OCI-LY7 (cell line): ENCODE results near the gene ZNF587B. TPM values are rescaled to one million over a fixed set of nuclear protein-coding genes. Genes with fewer than 3 reads are reported as not detected.
"Not testable (repeated sequence)": the region's sequence is repeated elsewhere in the genome, so short reads cannot be mapped to it uniquely, and the experiment has no call there.

Experiments
- BruUV-seq: library from RNA; stranded (reverse); fragments of 400-500 nt; replicated peaks from 2 replicates; lab custom pipeline; 2021; lab: Mats Ljungman, UMichigan
- CTCF ChIA-PET: fragments of 300-600 bp; sonication (Branson Sonifier 250); formaldehyde crosslinking; loops from one replicate; lab custom pipeline; 2022; ENCODE audit warnings: antibody characterized with exemption; ENCODE audit not compliant: unreplicated experiment; lab: Charles Lee
- POLR2A ChIA-PET: fragments of 300-600 bp; sonication (Branson Sonifier 250); formaldehyde crosslinking; loops from one replicate; lab custom pipeline; 2022; ENCODE audit warnings: antibody characterized with exemption; lab: Charles Lee
- DNase-seq: peaks from one replicate; pipeline ENCODE4 v3.0.0-alpha.2; 2015; ENCODE audit warnings: low spot score
- H2AFZ ChIP-seq: fragments of 200-600 bp; sonication (generic), shearing (Covaris generic); 2 replicates; pipeline ENCODE4 v1.6.1; 2014; ENCODE audit warnings: mild to moderate bottlenecking, antibody characterized with exemption, low read length, moderate library complexity
- H3K27ac ChIP-seq: fragments of 200-600 bp; sonication (generic); 2 replicates; pipeline ENCODE4 v1.5.1; 2014; ENCODE audit warnings: mixed run types, low read depth, mild to moderate bottlenecking, moderate library complexity, low read length, inconsistent platforms; ENCODE audit not compliant: poor library complexity, severe bottlenecking
- H3K36me3 ChIP-seq: fragments of 200-600 bp; sonication (generic); 2 replicates; pipeline ENCODE4 v1.6.1; 2014; ENCODE audit warnings: mild to moderate bottlenecking, antibody characterized with exemption, low read length, moderate library complexity, mixed read lengths; ENCODE audit not compliant: insufficient read depth
- H3K4me1 ChIP-seq: fragments of 200-600 bp; sonication (generic); 2 replicates; pipeline ENCODE4 v1.5.1; 2014; ENCODE audit warnings: mild to moderate bottlenecking, low read length; ENCODE audit not compliant: insufficient read depth, poor library complexity, severe bottlenecking
- H3K4me2 ChIP-seq: fragments of 200-600 bp; sonication (generic); 2 replicates; pipeline ENCODE4 v1.6.1; 2014; ENCODE audit warnings: mild to moderate bottlenecking, low read length
- H3K4me3 ChIP-seq: fragments of 200-600 bp; sonication (generic); 2 replicates; pipeline ENCODE4 v1.5.1; 2014; ENCODE audit warnings: mild to moderate bottlenecking, low read depth, low read length; ENCODE audit not compliant: poor library complexity, severe bottlenecking
- H3K79me2 ChIP-seq: fragments of 200-600 bp; sonication (generic); 2 replicates; pipeline ENCODE4 v1.6.1; 2016; ENCODE audit warnings: low read depth, mild to moderate bottlenecking, low read length, moderate library complexity, mixed read lengths; ENCODE audit not compliant: insufficient read depth
- H3K9me2 ChIP-seq: fragments of 200-600 bp; sonication (generic); 2 replicates; pipeline ENCODE4 v1.6.1; 2016; ENCODE audit warnings: mild to moderate bottlenecking, low read length, mixed read lengths; ENCODE audit not compliant: insufficient read depth
- H3K9me3 ChIP-seq: fragments of 200-600 bp; sonication (generic); 2 replicates; pipeline ENCODE4 v1.6.1; 2014; ENCODE audit warnings: mild to moderate bottlenecking, mixed run types, low read length, mixed read lengths
- H4K20me1 ChIP-seq: fragments of 200-600 bp; sonication (generic); 2 replicates; pipeline ENCODE4 v1.6.1; 2014; ENCODE audit warnings: mild to moderate bottlenecking, antibody characterized with exemption, low read length, moderate library complexity, mixed read lengths; ENCODE audit not compliant: insufficient read depth
- EZH2phosphoT487 ChIP-seq: fragments of 200-600 bp; sonication (generic); IDR thresholded peaks from 2 replicates; pipeline ENCODE4 v1.6.1; 2018; ENCODE audit warnings: low read depth, borderline replicate concordance, mild to moderate bottlenecking, mixed run types, antibody characterized with exemption, low read length, moderate library complexity, mixed read lengths
- intact Hi-C: fragments of 100-400 bp; cut with micrococcal nuclease; formaldehyde crosslinking; loops from one replicate; pipeline ENCODE4 v1.10.0; 2022; ENCODE audit not compliant: unreplicated experiment
- total RNA-seq, 2 experiments: library from RNA; depleted of rRNA in 1 of 2; stranded (reverse); fragments of >200 nt in 1 of 2; shearing (Covaris generic) in 1 of 2; gene quantifications; 2 replicates each; pipeline ENCODE4 v1.2.3, GENCODE V29; 2014 to 2022
- TF ChIP-seq, protein P1 (sequence below): fragments of 200-600 bp; sonication (generic); conservative IDR thresholded peaks from 2 replicates; pipeline ENCODE4 v1.5.1; 2014; ENCODE audit warnings: mild to moderate bottlenecking, antibody characterized with exemption, low read length, moderate library complexity, mixed read lengths

Gene ZNF587B
- total RNA-seq, 2 experiments from 2014 or later: 20.2 to 25.8 TPM

DNA sequence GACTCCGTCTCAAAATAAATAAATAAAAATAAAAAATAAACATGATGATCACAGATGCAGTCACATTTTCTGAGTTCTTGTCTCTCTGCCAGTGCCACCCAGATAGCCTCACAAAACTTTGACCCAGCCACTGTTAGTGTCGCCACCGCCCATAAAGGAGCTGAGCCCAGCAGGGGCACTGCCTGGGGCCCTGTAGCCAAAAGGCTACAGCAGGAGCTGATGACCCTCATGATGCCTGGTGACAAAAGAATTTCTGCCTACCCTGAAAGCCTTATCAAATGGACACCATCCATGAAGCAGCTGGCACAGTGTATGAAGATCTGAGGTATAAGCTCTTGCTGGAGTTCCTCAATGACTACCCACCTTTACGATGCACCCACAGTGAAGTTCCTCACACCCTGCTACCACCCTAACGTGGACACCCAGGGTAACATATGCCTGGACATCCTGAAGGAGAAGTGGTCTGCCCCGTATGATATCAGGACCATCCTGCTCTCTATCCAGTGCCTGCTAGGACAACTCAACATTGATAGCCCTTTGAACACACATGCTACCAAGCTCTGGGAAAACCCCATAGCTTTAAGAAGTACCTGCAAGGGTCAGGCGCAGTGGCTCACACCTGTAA is 37.9 kb downstream of the ZNF587B start:
- TF ChIP-seq, protein P1, sequence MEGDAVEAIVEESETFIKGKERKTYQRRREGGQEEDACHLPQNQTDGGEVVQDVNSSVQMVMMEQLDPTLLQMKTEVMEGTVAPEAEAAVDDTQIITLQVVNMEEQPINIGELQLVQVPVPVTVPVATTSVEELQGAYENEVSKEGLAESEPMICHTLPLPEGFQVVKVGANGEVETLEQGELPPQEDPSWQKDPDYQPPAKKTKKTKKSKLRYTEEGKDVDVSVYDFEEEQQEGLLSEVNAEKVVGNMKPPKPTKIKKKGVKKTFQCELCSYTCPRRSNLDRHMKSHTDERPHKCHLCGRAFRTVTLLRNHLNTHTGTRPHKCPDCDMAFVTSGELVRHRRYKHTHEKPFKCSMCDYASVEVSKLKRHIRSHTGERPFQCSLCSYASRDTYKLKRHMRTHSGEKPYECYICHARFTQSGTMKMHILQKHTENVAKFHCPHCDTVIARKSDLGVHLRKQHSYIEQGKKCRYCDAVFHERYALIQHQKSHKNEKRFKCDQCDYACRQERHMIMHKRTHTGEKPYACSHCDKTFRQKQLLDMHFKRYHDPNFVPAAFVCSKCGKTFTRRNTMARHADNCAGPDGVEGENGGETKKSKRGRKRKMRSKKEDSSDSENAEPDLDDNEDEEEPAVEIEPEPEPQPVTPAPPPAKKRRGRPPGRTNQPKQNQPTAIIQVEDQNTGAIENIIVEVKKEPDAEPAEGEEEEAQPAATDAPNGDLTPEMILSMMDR: no peak
- no peak for TF ChIP-seq EZH2phosphoT487
- CTCF ChIA-PET: no interaction called here
- POLR2A ChIA-PET: no interaction called here

DNA sequence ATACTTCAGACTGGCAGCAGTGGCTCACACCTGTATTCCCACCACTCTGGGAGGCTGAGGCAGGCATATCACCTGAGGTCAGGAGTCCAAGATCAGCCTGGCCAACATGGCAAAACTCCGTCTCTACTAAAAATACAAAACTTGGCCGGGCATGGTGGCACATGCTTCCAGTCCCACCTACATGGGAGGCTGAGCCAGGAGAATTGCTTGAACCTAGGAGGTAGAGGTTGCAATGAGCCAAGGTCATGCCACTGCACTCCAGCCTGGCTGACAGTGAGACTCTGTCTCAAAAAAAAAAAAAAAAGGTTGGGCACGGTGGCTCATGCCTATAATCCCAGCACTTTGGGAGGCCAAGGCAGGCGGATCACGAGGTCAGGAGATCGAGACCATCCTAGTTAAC is 39.6 kb downstream of the ZNF587B start:
- DNase-seq, H3K4me3 ChIP-seq, H3K4me1 ChIP-seq, H3K9me2 ChIP-seq, H3K4me2 ChIP-seq, intact Hi-C loops, CTCF ChIA-PET, BruUV-seq, POLR2A ChIA-PET, H4K20me1 ChIP-seq, H2AFZ ChIP-seq, H3K27ac ChIP-seq, H3K9me3 ChIP-seq: not testable (repeated sequence)
- Histone ChIP-seq H3K79me2 (peaks cover 24% of the 10 kb centered on the region), H3K36me3 (peaks cover 91% of the 10 kb centered on the region)

More for the DNA sequence above, 37.9 kb downstream of the ZNF587B start:
- Histone ChIP-seq H3K9me2 (no peaks in the 10 kb centered on the region), H3K9me3 (no peaks in the 10 kb centered on the region), H3K4me1 (no peaks in the 10 kb centered on the region), H3K4me2 (no peak overlapping the region), H3K27ac (no peak overlapping the region), H4K20me1 (no peaks in the 10 kb centered on the region; the same call in 1 of the 2 replicates), H2AFZ (no peak overlapping the region), H3K79me2 (peaks cover 21% of the 10 kb centered on the region), H3K36me3 (peaks cover 88% of the 10 kb centered on the region), H3K4me3 (no peak overlapping the region)
- DNase-seq: no peak
- intact Hi-C loops: no loop called here
- BruUV-seq: no TSS peak

DNA sequence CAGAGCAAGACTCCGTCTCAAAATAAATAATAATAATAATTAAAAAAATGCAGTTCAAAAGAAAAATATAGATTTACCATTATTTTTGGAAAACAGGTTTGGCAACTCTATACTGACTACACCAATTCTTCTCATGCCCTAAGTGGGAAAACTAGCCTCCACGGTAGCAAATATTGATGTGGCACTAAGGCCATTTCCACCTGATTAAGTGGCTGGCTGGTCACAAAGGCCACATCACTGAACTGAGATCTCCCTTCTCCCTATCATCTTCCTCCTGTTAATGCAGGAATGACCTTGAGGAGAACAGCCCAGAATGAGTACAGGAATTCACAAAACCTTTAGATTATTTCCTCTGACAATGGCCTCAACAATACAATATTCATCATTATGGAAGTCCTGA is 40.1 kb downstream of the ZNF587B start:
- POLR2A ChIA-PET: no interaction called here
- peaks cover 88% of the 10 kb centered on the region for H3K36me3 ChIP-seq
- no peak for TF ChIP-seq EZH2phosphoT487
- TF ChIP-seq, protein P1: no peak

More for the DNA sequence above, 40.1 kb downstream of the ZNF587B start:
- no peaks in the 10 kb centered on the region for H3K4me1 ChIP-seq
- no peaks in the 10 kb centered on the region for H3K9me2 ChIP-seq
- CTCF ChIA-PET: no interaction called here
- H3K4me3 ChIP-seq: no peak overlapping the region
- no peak for DNase-seq
- no peak overlapping the region for H2AFZ ChIP-seq
- no peaks in the 10 kb centered on the region for H3K9me3 ChIP-seq
- BruUV-seq: no TSS peak
- H3K4me2 ChIP-seq: no peak overlapping the region
- intact Hi-C loops: no loop called here
- H3K27ac ChIP-seq: no peak overlapping the region
- no peaks in the 10 kb centered on the region; the same call in 1 of the 2 replicates for H4K20me1 ChIP-seq
- peaks cover 24% of the 10 kb centered on the region for H3K79me2 ChIP-seq
